ENCODE results near the gene QRICH2. TPM values are rescaled to one million over a fixed set of nuclear protein-coding genes. Genes with fewer than 3 reads are reported as not detected.
"Not testable (repeated sequence)": the region's sequence is repeated elsewhere in the genome, so short reads cannot be mapped to it uniquely, and the experiment has no call there.

QRICH2 gene
- polyA plus RNA-seq, 1 donor, result 8.9 TPM

DNA sequence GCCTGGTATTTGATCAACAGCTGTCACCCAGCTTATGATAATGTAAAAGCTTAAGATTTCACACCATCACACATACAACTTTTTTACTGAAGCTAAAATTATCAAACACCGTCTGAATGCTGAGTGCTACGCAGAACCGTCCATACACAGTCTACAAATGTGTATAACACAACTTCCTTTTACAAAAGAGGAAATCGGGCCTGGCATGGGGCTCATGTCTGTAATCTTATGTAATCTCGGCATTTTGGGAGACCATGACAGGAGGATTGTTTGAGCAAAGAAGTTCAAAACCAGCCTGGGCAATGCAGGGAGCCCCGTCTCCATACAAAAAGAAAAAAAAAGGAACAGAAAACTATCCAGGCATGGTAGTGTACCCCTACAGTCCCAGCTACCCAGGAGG is 19.6 kb upstream of the QRICH2 start:
- DNase-seq, result no peak

DNA sequence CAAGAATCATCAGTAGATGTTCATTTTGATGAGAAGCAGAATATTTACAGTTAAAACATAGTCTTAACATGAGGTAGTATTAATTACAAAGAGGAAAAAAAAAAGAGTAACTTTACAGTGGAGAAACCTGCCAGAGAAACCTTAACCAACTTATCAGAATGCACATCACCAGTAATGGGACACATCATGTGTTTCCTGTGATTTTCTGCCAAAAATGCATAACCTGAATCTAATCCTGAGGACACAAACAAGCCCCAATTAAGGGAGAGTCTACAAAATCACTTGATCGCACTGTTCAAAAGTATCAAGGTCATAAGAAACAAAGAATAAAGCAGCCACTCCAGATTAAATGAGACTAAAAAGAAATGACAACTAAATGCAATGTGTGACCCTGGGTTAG is 18.2 kb upstream of the QRICH2 start:
- DNase-seq, result no peak

DNA sequence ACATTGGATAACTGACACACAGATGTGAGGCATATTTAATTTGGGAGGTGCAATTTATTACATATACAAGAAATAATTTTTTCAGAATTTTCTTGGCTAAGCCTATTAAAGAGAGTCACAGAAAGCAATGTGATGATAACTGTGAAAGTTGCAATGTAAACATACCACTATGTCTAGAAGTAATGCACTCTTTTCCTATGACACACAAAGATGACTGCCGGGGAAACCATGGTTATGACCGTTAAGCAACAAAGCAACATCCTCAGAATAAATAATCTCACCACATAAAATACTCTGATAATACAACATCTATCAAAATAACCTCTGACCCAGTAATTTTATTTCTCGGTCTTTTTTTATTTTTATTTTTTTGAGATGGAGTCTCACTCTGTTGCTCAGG is 10.5 kb upstream of the QRICH2 start:
- no peak for DNase-seq

DNA sequence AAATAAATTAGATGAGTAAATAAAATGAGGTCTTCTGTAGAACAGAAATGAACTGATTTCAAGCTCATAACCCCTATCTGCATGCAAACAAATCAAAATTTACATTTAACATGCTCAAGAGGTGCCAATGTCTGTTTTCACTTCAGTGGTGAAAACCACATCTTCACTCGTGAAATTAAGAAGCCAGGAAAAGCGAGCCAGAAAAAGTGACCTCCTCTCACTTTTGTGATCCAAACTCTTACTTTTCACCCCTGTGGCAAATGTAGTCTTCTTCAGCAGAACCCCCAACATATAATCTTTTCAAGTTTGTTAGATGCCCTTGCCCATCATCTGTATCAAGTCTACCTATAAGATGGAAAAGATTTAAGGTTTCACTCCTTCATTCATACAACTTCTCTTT is 9.5 kb upstream of the QRICH2 start:
- no peak for DNase-seq

DNA sequence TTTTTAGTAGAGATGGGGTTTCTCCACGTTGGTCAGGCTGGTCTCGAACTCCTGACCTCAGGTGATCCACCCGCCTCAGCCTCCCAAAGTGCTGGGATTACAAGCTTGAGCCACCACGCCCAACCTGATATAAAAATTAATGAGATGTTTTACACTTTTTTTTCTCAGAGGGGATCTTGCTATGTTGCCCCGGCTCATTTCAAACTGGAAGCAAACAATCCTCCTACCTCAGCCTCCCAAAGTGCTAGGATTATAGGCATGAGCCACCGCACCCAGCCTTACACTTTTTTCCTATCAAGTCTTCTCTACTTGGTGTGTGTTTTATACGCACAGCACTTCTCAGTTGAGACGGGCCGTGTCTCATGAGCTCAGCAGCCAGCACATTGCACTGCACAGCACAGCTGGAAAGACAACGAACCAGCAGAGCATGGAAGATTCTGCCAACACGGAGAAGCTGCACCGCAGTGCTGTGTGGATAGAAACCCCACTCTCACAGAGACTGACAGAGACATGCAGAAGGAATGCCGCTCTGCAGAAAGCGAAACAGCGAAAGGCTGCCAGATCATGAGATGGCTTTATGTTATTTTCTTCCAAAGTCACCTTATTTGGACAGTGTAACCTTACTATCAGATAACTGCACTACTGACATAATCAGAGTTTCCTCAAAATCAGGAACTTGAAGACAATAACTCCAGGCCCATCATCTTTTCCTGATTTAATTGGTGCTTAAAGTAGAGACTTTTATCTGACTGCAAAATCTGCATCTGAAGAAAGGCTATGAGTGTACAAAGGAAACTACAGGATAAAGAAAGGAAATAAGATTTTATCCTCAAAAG is 6.5 kb upstream of the QRICH2 start:
- no peak for DNase-seq

DNA sequence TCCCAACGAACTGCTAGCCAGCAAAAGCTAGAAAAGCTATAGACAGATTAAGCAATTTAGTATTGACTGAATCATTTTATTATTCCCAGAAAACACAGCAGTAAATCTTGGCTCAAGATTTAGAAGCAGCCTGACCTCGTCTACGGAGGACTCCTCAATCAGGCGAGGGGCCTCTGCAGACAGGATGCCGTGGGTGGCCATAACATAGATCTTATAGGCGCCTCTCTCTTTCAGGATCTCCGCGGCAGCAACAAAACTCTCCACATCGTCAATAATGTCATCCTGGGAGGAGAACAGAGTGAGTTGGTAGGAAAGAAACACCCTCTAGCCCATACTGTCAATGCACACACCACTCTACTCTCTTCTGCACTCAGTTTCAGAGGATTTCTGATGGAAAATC is 4.7 kb upstream of the QRICH2 start:
- DNase-seq, result no peak

DNA sequence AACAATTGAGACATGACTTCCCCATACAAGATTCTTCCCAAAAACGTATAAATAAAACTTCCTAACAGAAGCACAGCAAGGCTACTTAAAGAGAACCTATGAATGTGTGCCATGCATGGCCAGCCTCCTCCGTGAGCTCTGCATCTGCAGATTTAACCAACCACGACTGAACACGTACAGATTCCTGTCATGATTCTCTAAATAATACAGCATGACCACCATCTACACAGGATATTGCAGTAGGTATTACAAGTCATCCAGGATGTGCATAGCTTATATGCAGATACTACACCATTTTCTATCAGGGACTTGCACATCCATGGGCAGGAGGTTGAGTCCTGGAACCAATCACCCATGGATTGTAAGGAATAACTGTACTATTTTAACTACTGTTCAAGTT is 1.4 kb upstream of the QRICH2 start:
- DNase-seq, result no peak

DNA sequence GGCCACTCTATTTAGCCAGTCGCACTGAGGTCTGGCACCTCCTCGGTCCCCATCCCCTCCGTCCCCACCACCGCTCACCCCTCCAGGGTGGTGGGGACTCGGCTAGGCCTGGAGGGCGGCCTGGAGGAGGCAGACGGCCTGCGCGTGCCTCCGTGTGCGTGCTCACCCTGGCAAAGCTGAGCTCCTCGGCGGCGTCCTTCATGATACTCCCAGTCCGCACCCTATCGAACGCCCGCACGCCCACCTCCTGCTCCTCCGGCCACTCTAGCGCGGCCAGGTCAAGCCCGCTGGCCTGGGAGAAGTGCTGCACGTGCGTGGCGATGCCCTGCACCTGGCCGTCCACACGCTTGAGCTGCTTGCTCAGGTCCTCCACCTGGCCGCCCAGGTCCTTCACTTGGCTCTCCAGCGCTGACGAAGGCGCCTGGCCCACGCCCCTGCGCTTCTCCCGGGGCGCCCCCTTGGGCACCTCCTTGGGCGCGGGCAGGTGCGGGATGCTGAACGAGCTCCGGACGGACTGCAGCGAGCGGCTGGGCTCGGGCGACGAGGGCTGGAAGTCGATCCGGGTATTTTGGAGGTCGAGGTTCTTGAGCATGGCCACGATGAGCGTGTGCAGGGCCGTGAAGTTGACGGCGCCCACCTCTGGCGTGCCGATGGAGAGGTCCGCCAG is 644 bp downstream of the QRICH2 start:
- DNase-seq, result no peak

DNA sequence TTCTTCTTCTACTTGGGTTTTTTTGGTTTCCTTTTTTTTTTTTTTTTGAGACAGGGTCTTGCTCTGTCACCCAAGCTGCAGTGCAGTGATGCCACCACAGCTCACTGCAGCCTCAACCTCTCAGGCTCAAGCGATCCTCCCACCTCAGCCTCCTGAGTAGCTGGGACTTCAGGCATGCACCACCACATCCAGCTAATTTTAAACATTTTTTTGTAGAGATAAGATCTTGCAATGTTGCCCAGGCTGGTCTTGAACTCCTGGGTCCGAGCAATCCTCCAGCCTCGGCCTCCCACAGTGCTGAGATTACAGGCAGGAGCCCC is 3.0 kb downstream of the QRICH2 start:
- not testable (repeated sequence) for DNase-seq

DNA sequence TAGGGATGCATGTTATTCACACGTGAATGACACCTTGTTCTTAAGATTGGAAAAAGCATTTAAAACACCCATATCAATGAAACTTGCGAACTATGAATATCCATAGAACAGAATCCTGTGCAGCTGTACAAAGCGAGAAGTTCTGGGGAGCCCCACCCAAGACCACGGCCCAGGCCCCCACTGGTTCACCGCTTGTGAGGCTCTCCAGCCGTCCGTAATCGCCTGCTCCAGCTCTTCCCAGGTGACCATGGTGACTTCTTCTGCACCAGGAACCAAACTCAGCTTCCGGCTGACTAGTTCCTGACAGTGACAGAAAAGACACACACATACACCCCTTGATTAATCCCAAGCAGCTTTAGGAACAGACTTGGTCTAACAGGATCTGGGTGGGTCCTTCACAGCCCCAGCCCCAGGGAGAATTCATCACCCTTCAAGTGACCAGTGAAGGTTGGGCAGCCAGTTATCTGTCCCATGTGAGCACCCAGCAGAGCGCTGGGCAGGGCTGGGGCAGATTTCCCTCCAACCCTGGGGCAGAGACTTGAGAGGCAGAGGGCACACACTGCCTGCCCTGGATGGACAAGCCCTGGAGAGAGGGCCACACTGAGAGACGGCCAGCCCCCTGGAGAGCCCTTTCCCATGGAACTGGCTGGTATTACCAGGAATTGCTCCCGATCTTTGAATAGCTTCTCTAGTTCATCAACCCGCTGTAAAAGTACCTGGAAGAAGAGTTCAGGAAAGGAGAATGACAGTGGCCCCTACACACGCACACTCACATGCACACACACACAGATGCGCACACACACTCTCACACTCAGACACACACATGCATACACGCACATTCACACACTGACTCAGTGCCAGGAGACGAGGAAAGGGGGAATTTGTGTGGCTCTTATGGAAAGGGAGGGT is 3.6 kb downstream of the QRICH2 start:
- DNase-seq, result no peak

DNA sequence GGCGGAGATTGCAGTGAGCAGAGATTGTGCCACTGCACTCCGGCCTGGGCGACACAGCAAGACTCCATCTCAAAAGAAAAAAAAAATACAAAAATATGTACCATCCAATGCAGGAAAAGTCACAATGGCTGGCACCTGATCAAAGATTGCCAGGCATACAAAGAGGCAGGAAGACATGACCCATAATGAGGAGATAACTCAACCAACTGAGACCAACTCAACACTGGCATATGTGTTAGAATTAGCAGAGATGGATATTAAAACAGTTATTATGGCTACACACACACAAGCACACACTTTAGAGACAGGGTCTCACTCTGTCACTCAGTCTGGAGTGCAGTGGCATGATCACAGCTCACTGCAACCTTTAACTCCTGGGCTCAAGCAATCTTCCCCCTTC is 10.6 kb downstream of the QRICH2 start:
- no peak for DNase-seq

DNA sequence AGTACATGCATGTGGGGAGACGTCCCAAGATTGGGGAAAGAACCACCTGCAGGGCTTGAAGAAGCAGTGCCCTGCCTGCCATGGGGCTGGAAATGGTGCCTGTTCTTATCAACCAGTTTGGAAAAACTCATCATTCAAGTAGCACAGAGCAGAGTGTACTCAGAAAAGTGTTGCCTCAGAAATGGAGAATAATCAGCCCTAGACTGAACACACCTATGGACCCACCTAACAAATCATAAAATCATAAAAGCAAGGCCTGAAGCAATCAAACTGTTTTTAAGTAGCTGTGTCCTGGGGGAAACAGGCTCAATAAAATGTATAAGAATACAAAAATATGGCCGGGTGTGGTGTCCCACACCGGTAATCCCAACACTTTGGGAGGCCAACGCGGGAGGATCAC is 11.2 kb downstream of the QRICH2 start:
- DNase-seq, result no peak

DNA sequence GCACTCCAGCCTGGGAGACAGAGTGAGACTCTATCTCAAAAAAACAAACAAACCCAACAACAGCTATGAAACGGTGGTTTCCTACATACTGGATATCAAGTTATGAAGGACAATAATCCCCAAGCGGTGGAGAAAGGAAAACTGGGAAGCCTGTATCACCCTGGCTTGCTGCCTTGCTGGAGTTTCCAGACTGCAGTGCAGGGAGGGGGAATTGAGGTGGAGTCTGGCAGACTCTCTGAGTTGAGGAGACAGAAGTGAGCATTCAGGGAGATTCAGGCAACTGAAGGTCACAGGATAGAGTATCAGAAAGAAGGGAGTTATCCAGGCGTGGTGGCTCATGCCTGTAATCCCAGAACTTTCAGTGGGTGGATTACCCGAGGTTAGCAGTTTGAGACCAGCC is 11.9 kb downstream of the QRICH2 start:
- no peak for DNase-seq

DNA sequence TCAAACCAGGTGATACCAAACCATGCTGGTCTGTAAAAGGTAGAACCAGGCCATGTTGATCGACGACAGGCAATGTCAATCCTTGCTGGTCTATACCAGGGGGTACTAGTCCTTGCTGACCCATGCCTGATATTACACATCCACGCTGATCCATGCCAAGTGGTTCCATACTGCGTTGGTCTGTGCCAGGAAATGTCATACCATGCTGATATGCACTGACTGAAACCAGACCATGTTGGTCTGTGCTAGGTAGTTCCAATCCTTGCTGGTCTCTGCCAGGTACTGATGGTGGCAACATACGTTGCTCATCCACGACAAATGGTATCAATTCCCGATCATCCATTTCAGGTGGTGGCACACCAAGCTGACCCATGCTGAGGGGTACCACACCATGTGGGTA is 15.0 kb downstream of the QRICH2 start:
- no peak for DNase-seq

DNA sequence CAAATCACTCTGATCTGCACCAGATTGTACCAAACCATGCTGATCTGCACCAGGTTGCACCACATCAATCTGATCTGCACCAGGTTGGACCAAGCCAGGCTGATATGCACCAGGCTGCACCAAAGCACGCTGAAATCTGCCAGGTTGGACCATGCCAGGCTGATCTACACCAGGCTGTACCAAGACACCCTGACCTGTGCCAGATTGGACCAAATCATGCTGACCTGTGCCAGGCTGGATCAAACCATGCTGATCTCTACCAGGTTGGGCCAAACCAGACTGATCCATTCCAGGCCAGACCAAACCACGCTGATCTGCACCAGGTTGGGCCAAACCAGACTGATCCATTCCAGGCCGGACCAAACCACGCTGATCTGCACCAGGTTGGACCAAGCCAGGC is 15.5 kb downstream of the QRICH2 start:
- DNase-seq, result no peak

DNA sequence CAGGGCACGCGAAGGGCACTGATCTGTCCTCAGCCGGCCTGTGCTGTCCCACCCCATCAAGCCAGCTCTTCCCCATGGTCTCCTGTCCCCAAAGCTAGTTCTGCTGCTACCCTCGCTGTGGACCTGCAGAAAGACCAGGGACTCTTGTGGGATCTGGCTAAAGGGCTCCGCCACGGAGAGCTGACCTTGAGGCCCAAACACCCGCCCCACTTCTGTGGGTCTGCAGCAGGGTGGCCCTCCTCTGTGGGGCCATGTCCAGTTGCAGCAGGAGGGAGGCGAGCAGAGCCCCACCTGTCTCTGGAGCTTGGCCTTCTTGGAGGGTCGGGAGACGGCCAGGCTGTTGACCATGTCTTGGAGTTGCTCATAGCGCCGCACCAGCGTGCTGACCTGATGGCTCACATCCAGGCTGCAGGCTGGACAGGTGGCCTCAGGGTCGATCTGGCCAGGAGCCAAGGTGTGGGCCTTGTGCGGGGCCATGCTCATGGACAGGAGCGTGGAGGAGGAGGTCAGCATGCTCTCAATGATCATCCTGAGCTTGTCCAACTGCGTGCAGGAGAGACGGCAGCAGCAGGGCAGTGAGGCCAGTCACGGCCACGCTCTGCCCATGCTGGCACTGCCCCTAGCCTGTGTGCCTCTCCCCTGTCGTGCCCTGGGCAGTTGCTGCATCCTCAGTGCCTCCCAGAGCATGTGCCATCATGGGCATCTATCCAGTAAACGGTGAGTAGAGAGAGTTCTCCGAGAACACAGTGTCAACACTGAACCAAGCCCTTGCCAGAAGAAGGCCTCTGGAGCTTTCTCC is 26.3 kb downstream of the QRICH2 start:
- DNase-seq, result no peak

DNA sequence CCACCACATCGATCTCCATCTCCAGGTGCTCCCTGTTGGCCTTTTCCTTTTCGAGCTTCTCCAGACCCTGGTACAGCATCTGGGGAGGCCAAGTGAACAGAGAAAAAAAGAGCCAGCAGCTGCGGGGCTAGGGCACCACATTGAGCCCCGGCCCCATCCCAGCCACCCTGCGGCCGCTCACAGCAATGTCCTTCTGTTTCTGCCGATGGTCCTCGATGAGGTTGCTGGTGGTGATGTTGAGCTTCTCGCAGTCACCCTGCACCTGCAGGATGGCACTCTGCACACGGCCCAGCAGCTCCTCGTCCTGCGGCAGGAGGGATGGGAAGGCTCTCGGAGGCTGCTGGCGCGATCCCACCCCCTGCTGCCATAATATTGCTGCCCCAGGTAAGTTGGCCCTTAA is 27.4 kb downstream of the QRICH2 start:
- DNase-seq, result no peak

DNA sequence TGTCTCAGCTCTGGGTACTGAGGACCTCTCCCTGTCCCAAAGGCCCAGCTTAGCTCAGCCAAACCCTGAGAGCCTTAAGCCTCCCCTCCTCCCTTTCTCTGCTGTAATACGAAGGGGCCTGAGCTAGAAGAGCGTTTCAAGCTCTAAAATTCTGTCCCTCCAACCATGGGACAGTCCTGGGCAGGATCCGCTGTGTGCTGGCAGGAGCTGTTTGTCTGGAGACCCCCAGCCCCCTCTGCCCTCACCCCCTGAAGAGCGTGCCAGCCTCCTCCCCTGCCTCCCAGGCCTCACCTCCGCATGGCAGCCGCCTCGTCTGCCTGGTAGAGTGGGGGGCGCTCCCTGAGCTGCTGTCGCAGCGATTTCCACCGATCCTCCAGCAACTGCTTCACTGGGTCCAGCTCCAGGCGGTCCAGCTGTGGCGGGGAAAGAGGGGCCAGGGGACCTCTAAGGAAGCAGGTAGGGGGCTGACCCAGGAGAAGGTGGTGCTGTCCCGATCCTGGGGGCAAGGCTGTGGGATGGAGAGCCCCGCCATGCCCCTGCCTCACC is 28.3 kb downstream of the QRICH2 start:
- DNase-seq, result no peak

DNA sequence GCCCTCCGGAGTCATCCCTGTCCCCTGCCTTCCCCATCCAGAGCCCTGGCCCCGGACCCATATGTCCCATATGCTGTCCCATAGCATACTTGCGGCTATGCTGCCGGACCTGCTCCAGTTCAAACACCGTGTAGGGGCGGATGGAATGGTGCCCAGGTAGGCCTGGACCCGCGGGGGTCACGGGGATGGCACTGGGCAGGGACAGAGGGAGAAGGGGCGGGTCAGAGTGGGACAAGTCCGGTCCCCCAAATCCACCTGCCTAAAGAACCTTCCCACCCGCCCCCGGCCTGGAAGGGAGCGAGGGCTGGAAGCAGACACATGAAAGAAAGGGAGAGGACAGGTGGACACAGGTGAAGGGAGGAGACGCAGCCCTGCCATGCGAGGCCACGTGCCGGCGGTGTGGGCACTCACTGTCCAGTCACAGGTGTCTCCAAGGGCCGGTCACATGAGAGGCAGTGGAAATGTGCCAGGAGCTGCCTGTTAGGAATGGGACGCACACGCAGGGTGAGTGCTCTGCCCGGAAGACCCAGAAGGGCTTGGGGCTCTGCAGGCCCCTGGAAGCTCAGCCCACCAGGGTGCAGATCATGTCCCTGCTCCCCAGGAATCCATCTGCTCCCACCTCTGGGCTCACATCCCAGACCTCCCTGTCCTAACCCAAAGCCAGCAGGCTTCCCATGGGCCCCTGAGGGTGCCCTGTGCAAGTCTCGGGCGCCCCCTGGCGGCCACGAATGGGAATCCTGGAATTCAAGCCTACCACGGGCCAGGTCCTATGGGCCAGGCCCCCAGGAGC is 28.9 kb downstream of the QRICH2 start:
- peak; percentile 77 for DNase-seq

DNA sequence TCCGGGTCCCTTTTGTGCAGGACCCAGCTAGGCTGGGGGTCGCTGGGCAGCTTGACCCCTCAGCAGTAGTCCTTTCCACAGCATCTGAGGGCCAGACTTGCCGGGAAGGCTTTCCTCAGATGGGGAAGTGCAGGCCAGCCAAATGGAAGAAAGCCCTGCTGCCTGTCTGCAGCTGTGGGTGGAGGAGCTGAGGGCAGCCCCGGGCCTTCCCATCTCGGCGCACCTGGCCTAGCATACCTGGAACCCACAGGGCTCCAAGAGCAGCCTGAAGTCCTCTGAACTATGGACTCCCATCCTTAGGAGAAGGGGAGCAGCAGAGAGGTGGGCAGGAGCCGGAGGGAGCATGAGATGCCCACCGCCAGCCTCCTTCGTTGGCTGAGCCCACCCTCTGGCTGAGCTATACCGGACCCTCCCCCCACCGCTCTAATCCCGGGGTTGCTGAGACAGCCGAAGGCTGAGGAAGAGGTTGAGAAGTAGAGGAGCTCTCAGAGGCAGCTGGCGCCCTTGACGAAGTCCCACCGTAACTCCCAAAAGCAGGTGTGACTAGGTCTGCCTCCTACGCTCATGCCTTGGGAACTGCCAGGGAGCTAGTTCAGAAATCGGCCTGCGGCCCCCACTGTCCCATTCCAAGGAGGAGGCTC is 29.7 kb downstream of the QRICH2 start:
- no peak for DNase-seq

Data from left kidney (tissue), 2 donors.